Breast epithelium (tissue), 3 donors: ENCODE results near the gene TOP2B.

Experiments used
- POLR2A ChIP-seq: fragments of 450-650 bp; IDR thresholded peaks from one replicate; pipeline ENCODE4 v1.6.1; 2016; ENCODE audit warnings: antibody characterized with exemption, mild to moderate bottlenecking, moderate library complexity
- POLR2AphosphoS5 ChIP-seq, 3 donors: sonication (generic); formaldehyde crosslinking; IDR thresholded peaks; one replicate each; pipeline ENCODE4 v1.6.1; 2017; ENCODE audit warnings: antibody characterized with exemption in 3 of 3
- TF ChIP-seq, protein P1 (sequence below), 3 donors: fragments of 450-650 bp; IDR thresholded peaks; one replicate each; pipeline ENCODE4 v1.5.1; 2016 to 2017; ENCODE audit warnings: antibody characterized with exemption in 3 of 3, mild to moderate bottlenecking in 3 of 3, moderate library complexity in 3 of 3

DNA sequence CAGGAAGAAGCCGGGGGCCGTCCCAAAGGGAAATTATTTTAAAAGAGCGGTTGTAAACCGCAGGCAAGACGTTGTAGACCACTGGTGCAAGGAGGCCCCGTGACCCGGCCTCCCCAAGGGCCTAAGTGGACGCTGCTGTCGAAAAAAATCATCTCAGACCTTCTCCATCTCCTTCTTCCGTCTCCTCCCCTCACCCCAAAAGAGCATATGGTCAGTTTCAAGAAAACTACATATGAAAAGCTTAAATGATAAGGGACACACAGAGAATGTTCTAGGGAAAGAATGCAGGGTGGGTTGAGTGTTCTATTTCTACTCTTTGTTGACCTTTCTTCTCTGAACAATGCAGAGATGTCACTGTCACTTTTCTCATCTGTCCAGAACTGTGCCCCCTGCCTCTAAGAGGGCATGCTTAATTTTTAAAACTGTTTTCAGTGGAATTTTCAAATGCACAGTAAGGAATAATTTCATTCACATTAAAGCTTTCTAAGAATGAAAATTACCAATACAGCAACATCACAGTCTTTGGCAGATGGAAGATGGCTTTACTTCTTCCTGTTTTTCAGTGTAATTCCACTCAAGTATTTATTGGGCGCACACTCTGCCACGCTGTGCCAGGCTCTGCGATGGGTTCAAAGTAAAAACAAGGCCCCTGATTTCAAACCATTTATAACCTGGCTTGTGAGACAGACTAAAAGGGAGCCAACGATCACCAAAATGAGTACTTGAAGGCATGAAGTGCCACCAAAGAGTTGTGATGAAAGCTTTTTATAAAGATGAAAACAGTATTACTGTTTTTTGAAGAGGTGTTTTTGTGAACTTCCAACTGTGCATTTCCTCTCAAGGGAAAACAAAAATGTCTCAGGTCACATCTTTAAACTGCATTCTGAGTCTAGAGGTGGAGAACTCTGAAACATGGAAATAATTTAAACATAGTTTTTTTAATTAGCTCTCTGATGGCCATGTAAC lies 891 bp upstream of the TOP2B start:
- TF ChIP-seq, protein P1, sequence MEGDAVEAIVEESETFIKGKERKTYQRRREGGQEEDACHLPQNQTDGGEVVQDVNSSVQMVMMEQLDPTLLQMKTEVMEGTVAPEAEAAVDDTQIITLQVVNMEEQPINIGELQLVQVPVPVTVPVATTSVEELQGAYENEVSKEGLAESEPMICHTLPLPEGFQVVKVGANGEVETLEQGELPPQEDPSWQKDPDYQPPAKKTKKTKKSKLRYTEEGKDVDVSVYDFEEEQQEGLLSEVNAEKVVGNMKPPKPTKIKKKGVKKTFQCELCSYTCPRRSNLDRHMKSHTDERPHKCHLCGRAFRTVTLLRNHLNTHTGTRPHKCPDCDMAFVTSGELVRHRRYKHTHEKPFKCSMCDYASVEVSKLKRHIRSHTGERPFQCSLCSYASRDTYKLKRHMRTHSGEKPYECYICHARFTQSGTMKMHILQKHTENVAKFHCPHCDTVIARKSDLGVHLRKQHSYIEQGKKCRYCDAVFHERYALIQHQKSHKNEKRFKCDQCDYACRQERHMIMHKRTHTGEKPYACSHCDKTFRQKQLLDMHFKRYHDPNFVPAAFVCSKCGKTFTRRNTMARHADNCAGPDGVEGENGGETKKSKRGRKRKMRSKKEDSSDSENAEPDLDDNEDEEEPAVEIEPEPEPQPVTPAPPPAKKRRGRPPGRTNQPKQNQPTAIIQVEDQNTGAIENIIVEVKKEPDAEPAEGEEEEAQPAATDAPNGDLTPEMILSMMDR (IDR thresholded peaks at IDR 0.05): no peak
- TF ChIP-seq POLR2AphosphoS5 (IDR thresholded peaks at IDR 0.05) (no peak), POLR2A (no peak)
